HG02798 (cell line): ENCODE measurements around the gene SLU7.
"Not testable (repeated sequence)": the region's sequence is repeated elsewhere in the genome, so short reads cannot be mapped to it uniquely, and the experiment has no call there.

Source experiments
- ATAC-seq: cut with Tn5 transposase; IDR thresholded peaks from one replicate; pipeline ENCODE4 v1.9.1; 2021; ENCODE audit warnings: mild to moderate bottlenecking; ENCODE audit not compliant: unreplicated experiment, poor library complexity

SLU7 gene

DNA sequence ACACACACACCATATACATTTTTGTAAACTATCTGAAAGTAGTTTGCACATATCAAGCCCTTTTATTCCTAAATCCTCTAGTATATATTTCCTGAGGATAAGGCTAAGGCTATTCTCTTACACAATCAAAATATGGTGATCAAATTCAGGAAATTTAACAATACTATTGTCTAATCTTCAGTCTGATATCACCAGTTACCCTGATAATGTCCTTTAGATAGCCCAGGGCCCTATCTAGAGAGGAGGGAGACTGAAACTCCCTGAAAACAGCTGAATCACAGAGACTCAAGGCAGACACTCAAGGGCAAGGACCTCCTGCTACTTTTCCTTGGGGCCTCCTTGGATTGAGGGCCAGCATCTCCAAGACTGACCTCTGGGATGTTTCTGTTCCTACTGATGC lies 33.2 kb upstream of the SLU7 start:
- ATAC-seq = no peak

DNA sequence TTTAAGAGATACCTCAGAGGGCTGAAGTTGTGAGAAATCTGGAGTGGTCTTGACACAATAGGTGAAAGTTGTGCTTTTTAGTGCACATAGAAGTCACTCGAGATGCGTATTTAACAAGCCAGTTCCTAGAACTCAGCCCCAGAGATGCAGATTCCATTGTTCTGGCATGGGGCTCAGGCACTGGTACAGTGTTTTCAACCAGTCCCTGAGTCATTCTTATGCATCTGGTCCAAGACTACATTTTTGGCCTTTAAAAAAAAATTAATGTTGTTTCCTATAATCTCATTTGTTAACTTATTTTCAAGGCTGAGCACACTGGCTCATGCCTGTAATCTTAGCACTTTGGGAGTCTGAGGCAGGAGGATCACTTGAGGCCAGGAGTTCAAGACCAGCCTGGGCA lies 32.4 kb upstream of the SLU7 start:
- ATAC-seq = no peak

DNA sequence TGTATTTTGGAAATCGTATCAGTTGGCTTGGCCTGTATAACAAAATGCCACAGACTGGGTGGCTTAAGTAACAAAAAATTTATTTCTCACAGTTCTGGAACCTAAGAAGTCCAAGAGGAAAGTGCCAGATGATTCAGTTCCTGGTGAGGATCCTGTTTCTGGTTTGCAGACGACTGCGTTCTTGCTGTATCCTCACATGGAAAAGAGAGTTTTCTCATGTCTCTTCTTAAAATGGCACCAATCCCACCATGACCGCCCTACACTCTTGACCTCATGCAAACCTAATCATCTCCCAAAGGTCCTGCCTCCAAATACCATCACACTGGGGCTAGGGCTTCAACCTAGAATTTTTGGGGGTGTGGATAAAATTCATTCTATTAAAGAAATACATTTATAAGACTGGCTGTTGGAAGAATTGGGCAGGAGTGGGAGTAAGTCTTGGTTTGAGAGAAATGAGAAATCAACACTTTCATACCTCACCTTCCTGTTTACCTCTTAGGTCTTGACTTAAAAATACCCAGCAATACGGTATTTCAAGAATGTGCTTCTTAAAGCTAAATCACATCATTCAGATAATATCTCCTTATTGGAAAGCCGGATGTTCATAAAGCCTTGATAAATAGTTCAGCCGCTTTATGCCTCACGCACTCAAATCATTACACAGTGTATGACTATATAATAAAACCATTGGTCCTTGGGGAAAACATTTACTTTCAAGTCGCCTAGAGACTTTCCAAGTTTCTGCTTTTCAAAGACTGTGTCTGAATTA lies 31.5 kb upstream of the SLU7 start:
- peak; percentile 56 for ATAC-seq

DNA sequence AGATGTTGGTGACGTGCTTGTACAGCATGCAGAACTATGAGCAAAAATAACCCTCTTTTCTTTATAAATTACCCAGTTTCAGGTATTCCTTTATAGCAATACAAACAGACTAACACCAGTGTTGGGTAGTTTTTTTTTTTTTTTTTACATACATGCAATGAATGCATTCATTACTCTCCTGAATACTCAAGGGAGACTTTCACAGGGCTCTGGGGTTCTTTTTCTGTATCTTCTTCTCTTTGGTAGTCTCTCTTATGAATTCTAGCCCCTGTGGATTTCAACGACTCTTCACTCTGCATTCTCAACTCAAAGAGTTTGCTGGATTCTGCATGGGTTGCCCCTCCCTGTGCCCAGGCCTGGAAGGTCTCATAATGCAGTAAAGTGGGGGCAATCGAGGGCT lies 30.6 kb upstream of the SLU7 start:
- no peak for ATAC-seq

DNA sequence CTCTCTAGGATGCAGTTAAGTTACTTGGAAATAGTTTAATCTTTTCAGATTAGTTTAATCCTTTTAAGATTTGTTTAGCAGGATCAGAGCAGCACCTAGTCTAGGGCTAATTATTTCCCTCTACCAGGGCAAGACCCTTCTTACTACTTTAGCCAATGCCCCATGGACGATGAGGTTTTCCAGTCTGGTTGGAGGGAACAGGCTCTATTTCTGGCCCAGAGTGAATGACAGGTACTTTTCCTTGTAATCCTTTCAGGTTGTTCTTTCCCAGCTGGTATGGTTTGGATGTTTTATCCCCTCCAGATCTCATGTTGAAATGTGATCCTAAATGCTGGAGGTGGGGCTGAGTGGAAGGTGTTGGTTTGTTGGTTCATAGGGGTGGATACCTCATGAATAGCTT lies 30.0 kb upstream of the SLU7 start:
- no peak for ATAC-seq

DNA sequence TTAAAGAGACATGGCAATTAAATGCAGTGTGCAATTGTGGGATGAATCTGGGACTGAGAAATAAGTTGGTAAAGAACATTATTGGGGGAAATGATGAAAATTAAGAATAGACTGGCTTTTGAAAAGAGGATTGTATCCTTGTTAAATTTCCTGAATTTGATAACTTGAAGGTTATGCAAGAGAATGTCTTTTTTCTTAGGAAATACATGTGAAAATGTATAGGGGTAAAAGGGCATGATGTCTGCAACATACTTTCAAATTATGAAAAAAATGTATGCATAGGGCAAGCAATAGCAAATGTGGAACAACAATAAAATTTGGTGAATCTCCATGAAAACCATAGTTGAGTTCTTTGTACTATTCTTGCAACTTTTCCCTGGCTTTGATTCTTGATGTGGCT lies 26.9 kb upstream of the SLU7 start:
- ATAC-seq = no peak

DNA sequence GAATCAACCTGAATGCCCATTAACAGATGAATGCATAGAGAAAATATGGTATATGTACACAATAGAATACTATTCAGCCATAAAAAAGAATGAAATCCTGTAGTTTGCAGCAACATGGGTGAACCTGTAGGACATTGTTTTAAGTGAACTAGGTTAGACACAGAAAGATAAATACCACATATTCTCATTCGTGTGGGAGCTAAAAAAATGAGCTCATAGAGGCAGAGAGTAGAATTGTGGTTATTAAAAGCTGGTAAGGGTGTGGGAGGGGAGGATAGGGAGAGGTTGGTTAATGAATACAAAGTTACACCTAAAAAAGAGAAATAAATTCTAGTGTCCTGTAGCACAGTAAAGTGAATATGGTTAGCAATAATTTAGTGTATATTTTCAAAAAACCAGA lies 26.3 kb upstream of the SLU7 start:
- ATAC-seq = peak; percentile 43

DNA sequence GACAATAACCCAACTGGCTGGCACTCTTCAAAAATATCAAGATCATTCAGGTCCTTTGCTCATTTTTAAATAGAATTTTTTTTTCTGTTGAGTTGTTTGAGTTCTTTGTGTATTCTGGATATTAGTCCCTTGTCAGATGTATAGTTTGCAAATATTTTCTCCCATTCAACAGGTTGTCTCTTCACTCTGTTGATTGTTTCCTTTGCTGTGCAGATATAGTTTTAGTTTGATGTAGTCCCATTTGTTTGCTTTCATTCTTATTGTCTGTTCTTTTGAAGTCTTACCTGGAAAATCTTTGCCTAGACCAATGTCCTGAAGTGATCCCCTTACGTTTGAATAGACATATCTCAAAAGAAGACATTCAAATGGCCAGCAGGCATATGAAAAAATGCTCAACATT lies 25.5 kb upstream of the SLU7 start:
- ATAC-seq = no peak

DNA sequence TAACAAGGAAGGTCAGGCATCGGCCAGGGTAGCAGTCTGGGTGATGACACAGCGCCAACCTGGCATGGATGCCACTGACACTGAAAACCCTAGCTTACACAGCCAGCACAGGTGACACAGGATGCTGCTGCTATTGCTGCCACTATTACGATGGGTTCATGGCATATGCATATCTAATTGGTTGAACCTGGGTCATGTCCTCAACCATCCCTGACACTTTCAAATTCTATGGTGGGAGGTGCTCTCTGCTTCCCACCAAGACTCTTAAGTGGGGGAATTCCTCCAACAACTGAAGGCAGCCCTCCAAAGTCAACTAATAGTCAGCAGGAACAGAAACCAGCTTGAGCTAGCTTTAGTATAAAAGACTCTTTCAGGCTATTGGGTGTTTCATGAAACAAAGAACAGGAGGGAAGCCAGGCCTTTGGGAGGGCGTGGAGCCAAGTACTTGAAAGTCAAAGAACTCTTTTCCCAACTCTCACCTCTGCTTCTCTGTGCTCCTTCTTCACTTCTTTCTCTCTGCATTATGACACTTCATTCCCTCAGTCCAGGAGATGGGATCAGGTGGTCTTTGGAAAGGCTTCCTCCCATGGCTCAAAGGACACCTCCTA lies 24.0 kb upstream of the SLU7 start:
- ATAC-seq = peak; percentile 17

DNA sequence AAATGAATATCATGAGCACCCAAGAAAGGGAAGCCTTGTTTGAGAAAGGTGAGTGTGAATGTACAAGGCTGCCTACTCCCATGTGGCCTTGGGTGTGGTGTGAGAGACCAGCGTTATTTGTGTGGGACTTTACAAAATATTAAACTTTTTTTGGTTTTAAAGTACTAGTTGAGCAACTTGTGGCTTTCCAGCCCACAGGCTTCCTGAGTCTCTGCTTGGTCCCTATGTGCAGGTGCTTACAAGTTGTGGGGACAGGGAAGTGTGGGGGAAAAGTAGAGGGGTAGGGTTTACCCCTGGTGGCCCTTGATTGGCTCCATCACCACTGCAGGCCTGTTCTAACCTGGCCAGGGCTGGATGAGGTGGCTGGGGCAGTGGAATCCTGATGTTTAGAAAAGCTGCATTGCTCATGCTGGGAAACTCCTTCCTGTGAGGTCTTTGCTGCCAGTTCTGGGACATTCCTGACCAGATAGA lies 22.5 kb upstream of the SLU7 start:
- peak; percentile 24 for ATAC-seq

DNA sequence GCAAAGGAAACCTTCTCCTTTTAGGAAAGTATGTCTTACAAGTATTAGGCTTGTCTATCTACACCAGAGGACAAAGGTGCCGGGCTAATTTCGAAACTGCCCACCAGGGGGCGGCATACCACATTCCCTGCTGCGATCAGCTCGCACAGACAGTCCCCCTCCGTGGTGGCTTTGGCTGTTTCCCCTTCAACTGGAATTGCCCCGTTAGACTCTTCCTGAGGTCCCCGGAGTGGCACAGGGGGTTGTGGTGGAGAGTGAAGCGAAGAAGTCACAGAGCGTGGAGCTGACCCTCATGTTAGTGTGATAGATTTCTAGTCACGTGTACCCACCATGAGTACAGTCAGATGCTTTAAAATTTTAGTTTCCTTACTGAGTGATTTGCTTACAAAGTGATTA lies 20.3 kb upstream of the SLU7 start:
- peak; percentile 66 for ATAC-seq

DNA sequence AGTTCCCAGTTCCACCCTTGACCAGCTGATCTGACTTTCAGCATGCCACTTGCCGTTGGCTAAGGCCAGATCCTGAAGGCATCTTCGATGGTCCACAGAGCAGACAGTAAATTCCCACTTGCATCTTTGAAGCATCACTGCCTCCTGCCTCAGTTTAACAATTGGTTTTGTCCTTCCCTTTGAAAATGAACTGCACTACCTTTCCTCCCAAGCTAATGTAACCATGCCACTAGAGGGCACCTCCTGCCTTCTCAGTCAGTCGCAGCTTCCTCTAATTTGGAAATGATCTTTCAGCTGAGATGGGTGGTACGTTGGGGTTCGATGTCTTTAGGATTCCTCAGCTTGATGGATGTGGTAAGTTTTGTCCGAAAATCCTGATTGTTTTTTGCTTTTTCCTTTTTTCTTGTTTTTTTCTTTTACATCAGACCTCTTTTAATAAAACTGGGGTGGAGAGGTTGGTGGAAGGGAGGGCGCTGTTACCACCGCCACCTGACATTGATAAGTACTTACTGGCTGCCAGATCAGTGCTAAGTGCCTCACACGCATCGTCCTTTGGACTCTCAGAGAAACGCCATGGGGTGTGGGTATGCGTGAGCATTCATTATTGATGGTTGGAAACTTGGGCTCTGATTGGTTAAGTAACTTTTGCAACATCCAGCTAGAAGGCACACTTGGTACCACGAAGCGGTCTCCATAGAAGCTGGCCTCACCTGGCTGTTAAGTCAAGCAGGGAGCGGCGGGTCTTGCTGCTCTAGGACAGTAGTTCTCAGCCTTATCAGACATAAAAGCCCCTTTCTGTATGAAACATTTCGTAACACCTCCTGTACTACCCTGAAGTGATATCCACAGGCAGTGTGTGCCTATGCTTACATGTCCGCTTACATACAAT lies 19.7 kb upstream of the SLU7 start:
- ATAC-seq = peak; percentile 40

DNA sequence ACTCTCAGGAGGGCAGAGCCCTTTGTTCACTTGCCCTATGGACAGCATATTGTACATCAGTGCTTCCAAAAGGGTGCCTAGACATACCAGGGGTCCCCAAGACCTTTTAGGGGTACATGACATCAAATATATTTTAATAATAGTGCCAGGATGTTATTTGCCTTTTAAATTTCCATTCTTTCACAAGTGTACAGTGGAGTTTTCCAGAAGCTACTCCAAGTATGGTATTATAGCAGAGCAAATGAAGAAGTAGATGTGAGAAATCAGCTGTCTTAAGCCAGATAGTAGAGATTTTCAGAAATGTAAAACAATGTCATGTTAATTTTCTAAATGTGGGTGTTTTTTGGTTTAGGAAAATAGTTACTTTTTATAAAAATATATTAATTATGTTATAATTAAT lies 18.4 kb upstream of the SLU7 start:
- ATAC-seq = no peak

DNA sequence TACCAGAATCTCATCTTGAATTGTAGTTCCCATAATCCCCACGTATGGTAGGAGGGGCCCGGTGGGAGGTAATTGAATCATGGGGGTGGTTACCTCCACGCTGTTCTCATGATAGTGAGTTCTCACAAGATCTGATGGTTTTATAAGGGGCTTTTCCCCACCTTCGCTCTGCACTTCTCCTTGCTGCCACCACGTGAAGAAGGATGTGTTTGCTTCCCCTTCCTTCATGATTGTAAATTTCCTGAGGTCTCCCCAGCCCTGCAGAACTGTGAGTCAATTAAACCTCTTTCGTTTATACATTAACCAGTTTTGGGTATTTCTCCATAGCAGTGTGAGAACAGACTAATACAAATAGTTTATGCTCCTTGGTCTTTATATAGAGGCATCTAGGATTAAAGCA lies 17.8 kb upstream of the SLU7 start:
- ATAC-seq = not testable (repeated sequence)

DNA sequence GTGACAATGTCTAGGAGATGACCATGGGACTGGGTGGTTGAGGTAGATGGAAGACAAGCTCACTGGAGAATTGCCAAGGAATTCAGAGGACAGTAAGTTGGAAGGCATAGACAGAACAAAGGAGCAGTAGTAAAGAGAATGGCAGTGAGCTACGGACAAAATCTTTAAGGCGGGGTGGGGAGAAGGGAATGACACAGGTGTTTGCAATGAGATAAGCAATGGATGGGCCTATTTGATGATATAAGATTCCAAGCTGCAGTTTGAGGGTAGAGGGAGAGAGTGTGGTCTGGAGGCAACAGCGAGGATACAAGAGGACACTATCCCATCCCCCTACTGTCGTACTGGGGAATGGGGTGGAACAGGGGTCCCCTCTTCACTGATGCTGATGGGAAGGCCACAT lies 17.1 kb upstream of the SLU7 start:
- no peak for ATAC-seq

DNA sequence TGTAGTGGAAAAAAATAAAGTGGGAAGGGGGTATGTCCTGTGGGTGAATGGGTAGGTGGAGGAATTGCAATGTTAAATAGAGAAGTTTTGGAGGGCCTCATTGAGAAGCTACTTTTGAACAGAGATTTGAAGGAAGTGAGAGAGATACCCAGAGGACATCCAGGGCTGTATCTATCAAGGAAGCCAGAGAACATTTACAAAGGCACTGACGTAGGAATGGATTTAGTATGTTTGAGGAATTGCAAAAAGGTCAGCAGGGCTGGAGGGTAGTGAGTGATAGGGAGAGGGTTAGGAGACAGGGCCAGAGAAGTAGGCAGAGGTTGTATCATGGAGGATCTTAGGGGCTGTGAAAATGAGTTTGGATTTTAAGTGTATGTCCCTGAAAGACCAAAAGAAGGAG lies 16.7 kb upstream of the SLU7 start:
- ATAC-seq = no peak

DNA sequence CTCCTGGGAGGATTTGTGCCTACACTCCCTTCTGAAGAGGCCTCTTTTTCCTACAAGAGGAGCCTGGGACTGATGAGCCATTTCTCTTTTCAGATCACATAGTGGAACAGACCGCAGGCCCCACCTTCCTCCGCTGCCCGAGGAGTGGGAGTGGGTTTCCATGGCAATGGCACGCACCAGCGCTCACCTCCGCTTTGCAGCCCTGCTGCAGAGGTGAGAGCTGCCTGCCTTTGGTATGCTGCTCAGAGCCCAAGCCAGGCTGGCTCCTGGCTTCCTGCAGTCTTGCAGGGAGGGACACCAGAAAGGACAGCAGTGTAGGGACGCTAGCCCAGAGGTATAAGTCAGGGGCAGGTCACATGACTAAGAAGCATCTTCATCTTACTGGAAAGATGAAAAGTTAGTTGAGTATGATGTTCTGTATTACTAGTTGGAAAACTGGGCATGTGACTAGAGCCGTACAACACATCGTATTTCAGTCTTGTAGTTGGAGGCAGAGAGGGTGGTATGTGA lies 15.2 kb upstream of the SLU7 start:
- peak; percentile 82 for ATAC-seq

DNA sequence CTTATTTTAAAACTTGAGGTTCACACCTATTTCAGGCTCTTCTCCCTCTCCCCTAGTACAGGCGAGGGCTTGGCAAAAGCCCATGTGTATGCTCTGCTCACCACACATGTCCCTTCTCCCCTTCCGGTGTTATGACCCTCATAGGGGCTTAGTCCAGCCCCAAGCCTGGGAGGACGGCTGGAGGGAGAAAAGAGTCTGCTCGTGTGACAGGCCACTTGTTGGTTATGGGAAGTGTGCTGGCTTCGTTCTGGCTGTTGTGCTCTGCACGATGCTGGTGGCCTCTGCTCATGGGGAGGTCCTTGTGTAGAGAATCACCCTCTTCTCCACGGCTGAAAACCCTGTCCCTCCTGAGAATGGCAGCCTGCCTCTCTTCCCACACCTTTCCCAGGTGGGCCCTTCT lies 13.9 kb upstream of the SLU7 start:
- ATAC-seq = no peak

DNA sequence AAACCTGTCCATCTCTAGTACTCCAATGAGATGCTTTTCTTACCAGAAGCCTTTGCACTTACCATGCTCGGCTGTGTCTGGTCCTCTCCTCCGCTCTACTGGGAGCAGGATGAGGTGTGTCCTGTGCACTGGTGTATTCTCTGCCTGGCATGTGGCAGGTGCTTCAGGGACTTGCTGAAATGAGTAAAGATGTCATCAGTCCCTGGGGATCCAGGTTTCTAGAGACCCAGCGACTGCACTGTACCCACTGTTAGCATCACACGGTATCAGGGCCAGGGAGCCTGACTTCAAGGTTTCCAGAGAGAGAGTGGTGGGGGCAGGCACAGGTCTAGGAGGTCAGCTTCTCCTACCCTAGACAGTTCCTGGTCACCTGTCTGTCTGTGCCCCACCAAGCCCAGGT lies 13.3 kb upstream of the SLU7 start:
- no peak for ATAC-seq

DNA sequence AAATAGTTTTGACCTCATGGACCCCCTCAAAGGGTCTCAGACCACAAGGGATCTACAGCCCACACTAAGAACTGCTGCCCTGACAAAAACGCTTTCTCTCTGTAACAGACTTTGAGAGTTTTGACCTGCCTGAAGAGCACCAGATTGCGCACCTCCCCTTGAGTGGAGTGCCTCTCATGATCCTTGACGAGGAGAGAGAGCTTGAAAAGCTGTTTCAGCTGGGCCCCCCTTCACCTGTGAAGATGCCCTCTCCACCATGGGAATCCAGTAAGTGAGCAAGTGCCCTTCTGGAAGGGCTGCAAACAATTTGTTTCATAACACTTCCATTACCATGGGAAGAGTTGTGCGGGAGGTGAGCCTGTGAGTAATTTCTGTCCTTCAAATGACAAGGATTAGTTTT lies 8.7 kb upstream of the SLU7 start:
- no peak for ATAC-seq

DNA sequence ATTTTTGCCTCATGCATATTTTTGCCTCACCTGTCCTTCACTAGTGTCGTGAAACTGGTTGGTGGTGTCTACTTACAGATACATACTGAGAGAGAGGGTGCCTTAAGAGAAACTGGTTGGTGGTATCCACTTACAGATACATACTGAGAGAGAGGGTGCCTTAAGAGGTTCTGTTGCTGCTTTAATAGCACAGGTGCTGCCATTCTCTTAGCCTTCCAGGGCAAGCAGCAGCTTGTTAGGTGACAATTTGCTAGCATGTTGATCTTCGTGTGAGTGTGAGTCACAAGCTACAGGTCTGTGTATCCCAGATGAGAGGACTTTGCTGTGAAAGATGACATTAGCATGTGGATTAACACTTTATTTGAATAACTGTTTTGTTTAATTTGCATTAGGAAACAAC lies 4.2 kb upstream of the SLU7 start:
- peak; percentile 14 for ATAC-seq
